Fibroblast of villous mesenchyme (primary cell): ENCODE data around the gene MARCHF3. TPM values are rescaled to one million over a fixed set of nuclear protein-coding genes. Genes with fewer than 3 reads are reported as not detected.

Experiments
- DNase-seq: peaks from one replicate; pipeline ENCODE4 v3.0.0-alpha.2; 2010; ENCODE audit warnings: low read depth
- H3K4me3 ChIP-seq: 2 replicates; pipeline ENCODE4 v1.5.1; 2011; ENCODE audit warnings: low read depth, mild to moderate bottlenecking, low read length
- CTCF ChIP-seq: IDR thresholded peaks from 2 replicates; pipeline ENCODE4 v1.5.1; 2012; ENCODE audit warnings: low read depth, mild to moderate bottlenecking, low read length; ENCODE audit not compliant: insufficient read depth
- total RNA-seq: library from RNA; depleted of rRNA; stranded (reverse); fragments of >200 nt; gene quantifications from 2 replicates; pipeline ENCODE4 v1.2.3, GENCODE V29; 2012

Gene MARCHF3
- total RNA-seq, 1 donor, result 10.4 TPM

GRCh38 chr5:127072861-127073846 lies 42.8 kb upstream of the MARCHF3 start, which contains the start of gene C5orf63:
Gene C5orf63 (minus strand): TSS chr5:127073502. CDS start chr5:127058995, 14,507 bp downstream.
- TF ChIP-seq CTCF, result peak; percentile 35
- peak within 1 kb of the TSS; percentile 71 for H3K4me3 ChIP-seq
- DNase-seq, result peak; percentile 48

GRCh38 chr5:127070243-127070642 lies 39.9 kb upstream of the MARCHF3 start:
- DNase-seq, result no peak
- no peak overlapping the region for H3K4me3 ChIP-seq
- TF ChIP-seq CTCF, result no peak

- DNase-seq, result peak; percentile 17
- no peak for TF ChIP-seq CTCF
- H3K4me3 ChIP-seq, result no peak overlapping the region
Measured at GRCh38 chr5:127068493-127069214, 38.3 kb upstream of the MARCHF3 start.

GRCh38 chr5:127066721-127067120 lies 36.4 kb upstream of the MARCHF3 start:
- DNase-seq, result no peak
- no peak for TF ChIP-seq CTCF
- no peak overlapping the region for H3K4me3 ChIP-seq

- no peak for TF ChIP-seq CTCF
- no peak overlapping the region for H3K4me3 ChIP-seq
- no peak for DNase-seq
Measured at GRCh38 chr5:127064253-127064840, 34.0 kb upstream of the MARCHF3 start.

- TF ChIP-seq CTCF, result no peak
- no peak for DNase-seq
- no peak overlapping the region for H3K4me3 ChIP-seq
Measured at GRCh38 chr5:127063257-127063913, 33.0 kb upstream of the MARCHF3 start.
